H1 (cell line): ENCODE results near the gene OR13D1.

ENCODE experiments used
- CBX8 ChIP-seq: fragments of 300-800, 300-1000 bp; sonication (generic); IDR thresholded peaks from 2 replicates; pipeline ENCODE4 v1.7.1; 2016; ENCODE audit warnings: low read depth, low read length, borderline replicate concordance
- CHD2 ChIP-seq: IDR thresholded peaks from 2 replicates; pipeline ENCODE4 v1.6.1; 2012; ENCODE audit warnings: low read length, improper control_type of control experiment
- CTCF ChIP-seq, 3 experiments: IDR thresholded peaks; 1 replicate in 2 of 3; 2 replicates in 1 of 3; pipeline versions ENCODE4 v1.5.1 to v1.6.1; 2011; ENCODE audit warnings: low read length in 3 of 3, mild to moderate bottlenecking in 3 of 3, inconsistent platforms in 2 of 3, low read depth in 1 of 3, moderate library complexity in 1 of 3; ENCODE audit not compliant: insufficient read depth in 1 of 3; ENCODE audit errors: control extremely low read depth in 1 of 3
- E2F6 ChIP-seq: IDR thresholded peaks from 2 replicates; pipeline ENCODE4 v1.6.1; 2012; ENCODE audit warnings: inconsistent platforms
- EP300 ChIP-seq, 2 experiments: IDR thresholded peaks; 1 replicate in 1 of 2; 2 replicates in 1 of 2; pipeline ENCODE4 v1.6.1; 2011 to 2012; ENCODE audit warnings: low read depth in 2 of 2, low read length in 2 of 2, mild to moderate bottlenecking in 2 of 2, borderline replicate concordance in 1 of 2, inconsistent platforms in 1 of 2, moderate library complexity in 1 of 2
- GTF2F1 ChIP-seq: IDR thresholded peaks from 2 replicates; pipeline ENCODE4 v1.6.1; 2012; ENCODE audit warnings: low read depth, low read length, improper control_type of control experiment, borderline replicate concordance
- JUN ChIP-seq: IDR thresholded peaks from 2 replicates; pipeline ENCODE4 v1.6.1; 2011; ENCODE audit warnings: low read depth, mild to moderate bottlenecking, improper control_type of control experiment, low read length
- JUND ChIP-seq: IDR thresholded peaks from 2 replicates; pipeline ENCODE4 v1.6.1; 2011; ENCODE audit warnings: mild to moderate bottlenecking, improper control_type of control experiment, low read length
- NANOG ChIP-seq: IDR thresholded peaks from 2 replicates; pipeline ENCODE4 v1.6.1; 2011; ENCODE audit warnings: low read length, low read depth, mild to moderate bottlenecking, inconsistent platforms; ENCODE audit not compliant: insufficient read depth, poor library complexity, severe bottlenecking
- POLR2A ChIP-seq, 2 experiments: IDR thresholded peaks; 1 replicate in 1 of 2; 2 replicates in 1 of 2; pipeline ENCODE4 v1.6.1; 2011; ENCODE audit warnings: low read depth in 2 of 2, low read length in 2 of 2, mild to moderate bottlenecking in 2 of 2; ENCODE audit errors: control extremely low read depth in 1 of 2
- POLR2AphosphoS5 ChIP-seq: IDR thresholded peaks from 2 replicates; pipeline ENCODE4 v1.6.1; 2011; ENCODE audit warnings: low read depth, low read length
- SP1 ChIP-seq: IDR thresholded peaks from 2 replicates; pipeline ENCODE4 v1.6.1; 2011; ENCODE audit warnings: low read depth, low read length
- TAF1 ChIP-seq: IDR thresholded peaks from 2 replicates; pipeline ENCODE4 v1.6.1; 2011; ENCODE audit warnings: mild to moderate bottlenecking, low read depth, low read length
- TBP ChIP-seq: IDR thresholded peaks from 2 replicates; pipeline ENCODE4 v1.6.1; 2011; ENCODE audit warnings: low read depth, low read length, improper control_type of control experiment

DNA sequence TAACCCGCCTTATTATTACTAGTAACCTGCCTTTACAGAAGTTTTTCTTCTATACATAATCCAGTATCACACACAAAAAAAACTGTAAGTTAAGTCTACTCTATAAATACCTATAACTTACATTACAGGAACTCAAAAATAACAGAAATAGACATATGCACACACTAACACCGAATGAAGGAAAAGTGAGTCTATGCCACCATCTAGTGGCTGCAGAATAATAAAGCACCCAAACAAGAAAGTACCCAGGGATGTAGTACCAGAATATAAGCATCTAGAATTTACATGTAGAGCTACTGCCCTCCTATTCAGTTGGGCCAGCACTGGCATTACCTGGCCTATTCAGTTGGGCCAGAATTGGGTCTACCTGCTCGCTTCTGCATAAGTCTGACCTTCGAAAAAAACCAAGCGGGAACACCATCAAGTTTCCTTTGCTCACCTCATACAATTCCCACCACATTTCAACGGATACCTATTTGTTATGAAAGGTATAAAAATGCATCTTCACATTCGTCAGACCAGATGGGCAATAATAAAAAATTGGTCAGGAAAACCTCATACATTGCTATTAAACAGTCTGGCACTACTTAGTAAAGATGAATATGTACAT lies 49.2 kb downstream of the OR13D1 start:
- TF ChIP-seq JUND (no peak), POLR2A (IDR thresholded peaks at IDR 0.05; ENCODE audit: control extremely low read depth in 1 of 2, low read depth in 2 of 2, low read length in 2 of 2) (no peak), CTCF (IDR thresholded peaks at IDR 0.05; ENCODE audit: control extremely low read depth in 1 of 3, insufficient read depth in 1 of 3, low read depth in 1 of 3, low read length in 3 of 3) (peak in 2 of 3 experiments; percentile 60 to 67; a peak in 3 of 4 replicates), SP1 (no peak), POLR2AphosphoS5 (no peak), GTF2F1 (no peak), TAF1 (no peak), TBP (no peak), E2F6 (no peak), NANOG (no peak), JUN (no peak), CBX8 (no peak), CHD2 (no peak), EP300 (IDR thresholded peaks at IDR 0.05; ENCODE audit: borderline replicate concordance in 1 of 2, low read depth in 2 of 2, low read length in 2 of 2) (no peak)
